GM18867 (cell line): ENCODE results near the gene IFIT2.

Source experiments
- ATAC-seq: cut with Tn5 transposase; IDR thresholded peaks from one replicate; pipeline ENCODE4 v1.9.1; 2021; ENCODE audit warnings: mild to moderate bottlenecking, moderate library complexity; ENCODE audit not compliant: unreplicated experiment

Gene IFIT2

GRCh38 chr10:89337484-89337883 lies 35.6 kb downstream of the IFIT2 start:
- ATAC-seq, result no peak

DNA sequence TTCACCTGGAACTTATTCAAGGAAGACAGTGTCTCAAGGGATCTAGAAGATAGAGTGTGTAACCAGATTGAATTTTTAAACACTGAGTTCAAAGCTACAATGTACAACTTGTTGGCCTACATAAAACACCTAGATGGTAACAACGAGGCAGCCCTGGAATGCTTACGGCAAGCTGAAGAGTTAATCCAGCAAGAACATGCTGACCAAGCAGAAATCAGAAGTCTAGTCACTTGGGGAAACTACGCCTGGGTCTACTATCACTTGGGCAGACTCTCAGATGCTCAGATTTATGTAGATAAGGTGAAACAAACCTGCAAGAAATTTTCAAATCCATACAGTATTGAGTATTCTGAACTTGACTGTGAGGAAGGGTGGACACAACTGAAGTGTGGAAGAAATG lies 36.9 kb downstream of the IFIT2 start:
- no peak for ATAC-seq

- ATAC-seq, result no peak
Measured at GRCh38 chr10:89339875-89340274, 38.0 kb downstream of the IFIT2 start.

DNA sequence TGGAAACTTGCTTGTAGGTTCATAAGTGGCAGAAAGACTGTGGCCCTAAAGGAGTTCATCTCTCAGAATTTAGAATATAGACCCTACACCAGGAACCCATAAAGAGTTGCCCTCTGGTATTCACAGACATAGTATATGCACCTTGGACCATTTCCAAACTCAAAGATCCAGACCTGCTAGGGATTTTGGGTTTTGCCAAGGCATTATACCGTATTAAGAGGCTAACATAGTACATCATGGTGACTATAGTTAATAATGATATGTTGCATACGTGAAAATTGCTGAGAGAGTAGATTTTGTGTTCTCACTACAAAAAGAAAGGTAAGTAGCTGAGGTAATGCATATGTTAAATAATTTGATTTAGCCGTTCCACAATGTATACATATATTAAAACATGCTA lies 39.8 kb downstream of the IFIT2 start:
- ATAC-seq, result no peak

DNA sequence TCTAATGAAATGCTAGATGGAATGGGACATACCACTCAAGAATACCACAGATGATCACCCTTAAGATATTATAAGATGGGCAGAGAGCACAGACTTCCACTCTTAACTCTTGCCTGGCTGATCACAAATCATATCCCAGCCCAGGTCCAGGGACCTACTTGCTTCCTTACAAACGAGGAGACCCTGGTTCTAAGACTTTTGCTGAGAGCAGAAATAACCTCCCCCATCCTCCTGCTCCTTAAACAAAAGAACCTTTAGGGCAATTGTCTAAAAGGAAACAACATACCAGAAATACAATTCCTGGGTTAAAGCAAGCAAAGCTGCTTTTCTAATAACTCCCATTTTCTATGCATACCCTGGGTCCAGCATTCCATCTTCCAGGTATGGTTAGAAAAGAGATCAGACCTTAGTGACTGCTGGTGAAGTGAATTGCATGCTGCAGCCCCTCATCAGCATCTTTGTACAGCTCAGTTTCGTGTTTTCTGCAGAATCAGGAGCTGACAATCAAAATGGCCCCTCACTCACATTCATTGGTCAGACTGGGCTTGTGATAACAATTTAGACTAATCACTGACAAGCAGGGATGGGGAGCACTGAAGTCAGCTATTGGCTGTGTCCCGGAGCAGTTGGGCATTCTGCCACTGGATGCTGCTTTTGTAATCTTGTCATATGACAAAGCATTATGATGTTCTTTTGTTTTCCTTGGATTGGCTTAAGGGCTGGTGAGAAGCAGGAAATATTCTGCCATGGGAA lies 40.5 kb downstream of the IFIT2 start:
- no peak for ATAC-seq

DNA sequence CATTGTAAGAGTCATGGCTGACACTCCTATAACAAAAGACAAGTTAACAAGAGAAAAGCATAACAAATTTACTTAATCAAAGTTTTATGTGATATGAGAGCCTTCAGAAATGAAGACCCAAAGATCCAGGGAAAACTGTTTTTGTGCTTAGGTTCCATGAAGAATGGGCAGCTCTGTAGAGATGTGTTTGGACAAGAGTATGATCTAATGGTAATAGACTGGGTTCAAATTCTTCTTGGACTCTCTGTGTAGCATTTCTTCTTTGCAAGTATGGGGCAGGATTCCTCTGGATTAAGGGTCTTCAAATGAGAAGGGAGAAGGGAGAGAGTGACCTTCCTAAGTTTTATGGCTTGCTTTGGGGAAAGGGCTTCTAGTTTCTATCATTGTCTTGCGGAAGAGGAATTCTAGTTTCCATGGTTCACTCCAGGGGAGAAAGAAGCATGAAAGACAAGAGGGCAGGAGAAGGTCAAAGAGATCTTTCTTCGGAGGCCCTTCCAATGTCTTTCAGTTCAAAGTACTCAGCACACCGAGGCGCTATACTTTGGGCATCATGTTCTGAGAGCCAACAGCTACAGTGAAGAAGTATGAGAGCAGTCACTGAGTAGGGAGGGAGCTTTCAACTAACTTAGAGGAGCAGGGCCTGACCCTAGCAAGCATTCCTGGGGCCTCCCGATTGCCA lies 41.4 kb downstream of the IFIT2 start:
- no peak for ATAC-seq

GRCh38 chr10:89344156-89344555 lies 42.3 kb downstream of the IFIT2 start:
- ATAC-seq, result no peak

DNA sequence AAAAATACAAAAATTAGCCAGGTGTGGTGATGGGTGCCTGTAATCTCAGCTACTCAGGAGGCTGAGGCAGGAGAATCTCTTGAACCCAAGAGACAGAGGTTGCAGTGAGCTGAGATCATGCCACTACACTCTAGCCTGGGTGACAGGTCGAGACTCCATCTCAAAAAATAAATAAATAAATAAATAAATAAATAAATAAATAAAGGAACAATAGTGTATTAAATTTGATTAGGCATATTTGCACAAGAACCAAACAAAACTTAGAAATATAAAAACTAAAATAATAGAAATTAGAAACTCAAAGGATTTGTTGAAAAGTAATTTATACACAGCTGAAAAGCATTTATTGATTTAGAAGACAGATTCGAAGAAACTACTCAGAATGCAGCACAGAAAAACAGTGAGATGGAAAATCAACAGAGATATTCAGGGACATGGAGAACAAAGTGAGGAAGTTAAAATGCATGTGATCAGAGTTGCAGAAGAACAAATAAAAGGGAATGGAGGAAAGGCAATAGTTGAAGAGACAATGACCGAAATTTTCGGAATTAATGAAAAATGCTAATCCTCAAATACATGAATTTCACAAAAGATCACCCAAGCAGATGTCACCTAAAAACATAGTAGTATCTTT lies 43.6 kb downstream of the IFIT2 start:
- no peak for ATAC-seq

DNA sequence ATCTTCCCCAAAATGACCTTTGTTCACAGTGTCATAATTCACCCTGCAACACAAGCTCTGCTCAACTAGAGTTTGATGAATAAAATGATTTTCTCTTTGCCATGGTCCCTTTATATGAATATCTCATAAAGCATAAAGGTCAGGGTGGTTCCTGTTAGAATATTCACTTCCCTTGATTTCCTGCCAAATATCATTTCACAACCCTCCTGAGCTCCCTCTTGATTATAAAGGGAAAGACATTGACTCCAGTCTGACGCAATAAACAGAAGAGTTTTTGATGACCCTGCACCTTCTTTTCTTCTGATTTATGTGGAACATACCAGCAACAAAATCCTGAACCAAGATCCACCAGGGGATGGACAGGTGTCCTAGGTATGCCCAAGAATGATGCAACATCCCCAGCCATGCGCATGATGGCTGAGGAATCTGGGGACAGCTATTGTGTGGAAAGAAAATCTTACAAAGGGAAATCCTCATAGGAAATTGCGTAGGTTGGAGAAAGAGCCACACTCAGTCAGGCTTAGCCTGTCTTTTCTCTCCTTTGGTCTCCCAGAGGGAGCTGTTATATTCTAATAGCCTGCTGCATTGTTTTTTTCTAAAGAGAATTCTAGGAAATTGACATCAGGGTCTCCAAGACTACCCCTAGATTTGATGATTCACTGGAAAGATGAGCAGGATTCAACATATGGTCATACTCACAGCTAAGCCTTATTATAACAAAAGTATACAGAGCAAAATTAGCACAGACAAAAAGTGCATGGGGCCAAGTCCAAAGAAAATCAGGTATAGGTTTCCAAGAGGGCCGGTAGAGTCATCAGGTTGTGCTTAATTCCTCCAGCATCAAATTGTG lies 44.8 kb downstream of the IFIT2 start:
- ATAC-seq, result no peak

- ATAC-seq, result no peak
Measured at GRCh38 chr10:89347701-89348457, 46.0 kb downstream of the IFIT2 start.

DNA sequence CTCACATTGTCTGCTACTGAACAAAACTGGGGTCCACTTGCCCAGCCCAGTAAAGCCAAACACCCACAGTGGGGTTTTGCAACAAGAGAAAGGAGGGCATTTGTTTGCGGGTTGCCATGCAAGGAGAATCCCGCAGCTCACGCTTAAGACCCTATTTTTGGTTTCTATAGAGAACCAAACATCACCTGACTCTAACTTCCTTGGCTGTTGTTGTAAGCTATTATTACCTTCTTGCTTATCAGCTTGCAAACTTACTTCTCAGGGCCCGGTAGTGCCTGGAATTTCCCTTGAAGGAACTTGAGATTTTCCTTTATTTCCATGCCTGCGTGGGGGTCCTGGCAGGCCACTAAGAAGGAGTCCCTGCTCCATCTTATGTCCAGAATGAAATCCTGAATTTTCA lies 46.6 kb downstream of the IFIT2 start:
- no peak for ATAC-seq

DNA sequence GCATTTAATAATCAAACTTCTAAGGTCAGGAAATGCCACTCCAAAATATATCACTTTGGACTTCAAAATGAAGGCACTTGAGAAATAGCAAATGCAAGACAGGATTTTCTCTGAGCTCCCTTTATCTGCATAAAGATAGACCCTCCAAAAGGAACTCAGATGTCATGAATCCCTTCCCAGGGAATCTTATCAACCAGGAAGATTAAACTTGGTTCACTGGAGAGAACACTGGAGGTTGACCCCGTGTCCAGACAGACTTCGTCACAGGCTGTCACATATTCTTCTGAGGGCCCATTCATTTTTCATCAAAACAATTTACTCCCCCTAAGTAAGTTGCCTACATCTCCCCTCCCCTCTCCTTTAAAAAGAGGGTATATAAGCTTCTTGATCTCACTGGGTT lies 47.1 kb downstream of the IFIT2 start:
- no peak for ATAC-seq

- ATAC-seq, result peak; percentile 30
Measured at GRCh38 chr10:89350631-89351315, 48.9 kb downstream of the IFIT2 start.

DNA sequence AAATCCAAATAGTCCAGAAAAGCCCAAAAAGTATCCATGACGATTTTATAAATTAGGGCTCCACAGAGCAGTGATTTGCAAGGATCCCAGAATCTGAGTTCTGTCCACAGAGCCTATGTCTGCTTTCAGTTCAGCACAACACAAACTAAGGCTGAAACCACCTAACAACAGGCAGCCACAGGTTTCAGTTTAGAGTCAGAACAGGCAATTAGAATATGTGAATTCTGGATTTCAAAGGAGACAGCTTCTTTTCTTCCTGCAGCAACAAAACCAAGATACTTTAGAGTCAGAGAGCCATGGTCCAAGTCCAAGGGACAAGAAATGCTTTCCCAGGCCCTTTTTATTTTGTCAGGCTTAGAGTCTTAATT lies 49.5 kb downstream of the IFIT2 start:
- ATAC-seq, result peak; percentile 84

DNA sequence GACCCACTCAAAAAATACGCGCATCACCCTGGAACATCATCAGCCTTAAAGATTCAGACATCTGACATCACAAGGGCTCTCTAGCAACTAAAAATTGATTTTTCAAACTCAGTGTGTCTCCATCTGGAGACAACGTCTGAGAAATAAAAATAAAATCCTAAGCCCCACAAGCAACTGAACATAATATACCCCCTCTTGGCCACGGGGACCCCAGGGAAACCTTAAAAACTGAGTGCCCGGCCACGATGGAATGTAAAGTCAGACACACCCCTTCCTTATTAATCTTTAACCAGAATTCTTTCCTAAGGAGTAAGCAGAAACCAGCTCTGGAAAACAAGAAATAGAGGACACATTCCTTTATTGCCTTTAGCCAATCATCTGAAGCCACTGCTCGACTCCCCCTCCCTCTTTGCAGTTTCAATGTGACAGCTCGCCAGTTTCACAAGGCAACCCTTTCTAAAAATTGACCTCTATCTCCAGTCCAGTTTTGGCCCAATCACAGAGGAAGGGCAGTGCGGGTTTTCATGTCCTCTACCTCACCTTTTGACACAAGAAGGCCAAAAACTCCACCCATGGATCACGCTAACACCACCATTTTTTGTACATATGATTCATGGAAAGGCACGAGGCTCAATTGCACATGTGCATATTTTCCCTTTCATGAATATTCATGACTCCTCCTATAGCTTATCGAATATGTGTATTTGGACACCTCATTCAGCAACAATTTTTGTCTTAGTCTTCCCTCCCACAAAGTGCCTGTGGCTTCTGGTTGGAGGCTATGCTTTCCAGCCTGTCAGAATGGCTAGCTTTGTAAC lies 50.1 kb downstream of the IFIT2 start:
- peak; percentile 56 for ATAC-seq

- ATAC-seq, result no peak
Measured at GRCh38 chr10:89352802-89353201, 51.0 kb downstream of the IFIT2 start.

DNA sequence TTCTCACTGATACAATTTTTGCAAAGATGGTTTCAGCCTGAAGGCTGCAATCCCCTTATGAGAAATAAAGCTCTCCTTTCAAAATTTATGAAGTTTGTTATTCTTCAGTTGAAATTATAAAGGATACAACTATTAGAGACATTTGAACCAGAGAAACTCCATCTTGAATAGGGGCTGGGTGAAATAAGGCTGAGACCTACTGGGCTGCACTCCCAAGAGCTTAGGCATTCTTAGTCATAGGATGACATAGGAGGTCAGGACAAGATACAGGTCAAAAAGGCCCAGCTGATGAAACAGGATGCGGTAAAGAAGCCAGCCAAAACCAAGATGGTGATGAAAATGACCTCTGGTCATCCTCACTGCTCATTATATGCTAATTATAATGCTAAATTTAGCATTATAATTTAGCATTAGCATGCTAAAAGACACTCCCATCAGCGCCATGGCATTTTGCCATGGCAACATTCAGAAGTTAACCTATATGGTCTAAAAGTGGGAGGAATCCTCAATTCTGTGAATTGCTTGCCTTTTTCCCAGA lies 53.6 kb downstream of the IFIT2 start:
- ATAC-seq, result no peak

GRCh38 chr10:89357096-89357495 lies 55.2 kb downstream of the IFIT2 start:
- ATAC-seq, result no peak

- ATAC-seq, result no peak
Measured at GRCh38 chr10:89357975-89358374, 56.1 kb downstream of the IFIT2 start.
